Epidermal melanocyte (primary cell): ENCODE measurements around the gene EFHC1.
A peak's percentile ranks its signal among the peaks of the same experiment; 100 is the strongest.
"Not testable (repeated sequence)": the region's sequence is repeated elsewhere in the genome, so short reads cannot be mapped to it uniquely, and the experiment has no call there.

Experiments used
- DNase-seq: peaks from one replicate; pipeline ENCODE4 v3.0.0; 2011; ENCODE audit warnings: low spot score; ENCODE audit not compliant: insufficient read length

EFHC1 gene

GRCh38 chr6:52399511-52400312, 20.4 kb upstream of the EFHC1 start:
- DNase-seq, result peak; percentile 71

DNA sequence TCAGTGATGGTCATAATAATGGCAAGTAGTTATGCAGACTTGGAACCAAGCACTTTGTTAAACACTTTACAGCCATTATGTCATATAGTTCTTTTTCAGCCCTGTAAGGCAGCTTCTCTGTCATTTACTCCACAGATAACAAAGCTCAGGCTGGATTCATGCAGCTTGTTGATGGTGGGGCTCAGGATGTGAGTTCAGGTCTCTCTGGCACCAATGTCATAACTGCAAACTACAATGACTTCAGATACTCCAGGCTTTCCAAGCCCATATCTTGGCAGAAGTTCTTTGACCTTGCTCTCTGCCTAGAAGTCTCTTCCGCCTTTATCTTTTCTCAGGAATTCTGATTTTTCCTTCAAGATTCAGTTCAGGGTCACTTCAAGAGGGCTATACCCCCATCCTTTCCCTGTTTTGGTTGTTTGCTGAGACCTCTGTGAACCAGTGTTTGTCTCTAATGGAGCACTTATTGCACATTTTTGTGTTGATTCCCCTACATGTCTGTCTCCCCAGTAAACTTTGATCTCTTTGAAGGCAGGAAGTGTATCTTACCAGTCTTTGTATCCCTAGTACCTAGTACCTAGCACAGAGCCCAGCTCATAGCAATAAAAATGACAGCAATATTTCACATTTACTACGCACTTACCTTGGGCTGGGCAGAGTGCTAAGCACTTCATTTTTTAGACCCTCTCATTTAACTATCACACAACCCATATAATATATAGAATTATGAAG, 19.7 kb upstream of the EFHC1 start:
- DNase-seq, result no peak

GRCh38 chr6:52403086-52403485, 17.1 kb upstream of the EFHC1 start:
- DNase-seq, result no peak

GRCh38 chr6:52403627-52404026, 16.5 kb upstream of the EFHC1 start:
- no peak for DNase-seq

GRCh38 chr6:52405243-52405642, 14.9 kb upstream of the EFHC1 start:
- DNase-seq, result no peak

GRCh38 chr6:52407467-52407866, 12.7 kb upstream of the EFHC1 start:
- peak; percentile 64 for DNase-seq

DNA sequence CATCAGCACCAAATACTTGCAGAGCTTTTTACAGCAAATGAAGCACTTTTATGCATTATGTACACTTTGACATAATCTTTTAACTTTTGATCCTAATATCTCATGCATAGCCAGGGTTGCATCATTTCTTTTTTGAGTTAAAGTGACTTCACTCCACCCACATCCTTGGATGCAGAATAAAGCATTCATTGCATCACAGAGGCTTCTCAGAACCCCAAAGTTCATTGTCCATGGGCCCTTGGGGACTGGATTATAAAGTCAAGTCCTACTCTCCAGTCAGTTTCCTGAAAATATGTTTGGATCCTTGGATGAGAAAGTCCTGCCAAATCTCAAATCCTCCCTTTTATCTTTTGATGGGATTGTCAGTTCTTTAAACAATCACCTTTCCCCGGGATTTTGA, 10.6 kb upstream of the EFHC1 start:
- no peak for DNase-seq

DNA sequence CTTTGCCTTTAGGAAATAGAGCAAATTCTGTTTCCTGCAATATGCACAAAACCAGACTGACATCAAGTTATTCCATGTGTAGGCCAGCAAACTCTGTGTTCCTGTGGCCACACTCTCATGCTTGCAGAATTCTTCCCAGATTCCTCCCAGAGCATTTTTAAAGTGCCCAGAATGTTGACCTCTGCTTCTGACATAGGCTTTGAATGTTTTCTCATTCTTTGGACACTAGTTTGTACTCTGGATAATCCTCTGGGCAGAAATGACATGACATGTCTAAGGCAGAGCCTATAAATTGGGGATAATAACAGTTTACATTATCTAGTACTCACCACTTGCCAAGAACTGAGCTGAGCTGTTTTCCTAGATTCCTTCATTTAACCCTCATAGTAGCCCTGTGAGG, 9.2 kb upstream of the EFHC1 start:
- no peak for DNase-seq

DNA sequence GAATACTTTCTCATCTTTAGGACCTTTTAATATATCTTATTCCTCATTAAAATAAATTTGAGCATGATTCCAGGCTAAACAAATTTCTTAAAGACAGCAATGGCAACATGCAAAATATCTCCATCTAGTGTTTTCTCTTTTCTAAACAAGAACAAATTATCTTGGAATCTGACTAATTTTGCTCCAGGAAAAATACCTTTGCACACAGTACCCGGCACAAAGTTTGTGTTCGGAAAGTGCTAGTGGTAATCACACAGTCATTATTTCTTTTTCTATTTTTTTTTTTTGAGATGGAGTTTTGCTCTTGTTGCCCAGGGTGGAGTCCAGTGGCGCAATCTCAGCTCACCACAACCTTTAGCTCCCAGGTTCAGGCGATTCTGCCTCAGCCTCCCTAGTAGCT, 8.2 kb upstream of the EFHC1 start:
- DNase-seq, result no peak

DNA sequence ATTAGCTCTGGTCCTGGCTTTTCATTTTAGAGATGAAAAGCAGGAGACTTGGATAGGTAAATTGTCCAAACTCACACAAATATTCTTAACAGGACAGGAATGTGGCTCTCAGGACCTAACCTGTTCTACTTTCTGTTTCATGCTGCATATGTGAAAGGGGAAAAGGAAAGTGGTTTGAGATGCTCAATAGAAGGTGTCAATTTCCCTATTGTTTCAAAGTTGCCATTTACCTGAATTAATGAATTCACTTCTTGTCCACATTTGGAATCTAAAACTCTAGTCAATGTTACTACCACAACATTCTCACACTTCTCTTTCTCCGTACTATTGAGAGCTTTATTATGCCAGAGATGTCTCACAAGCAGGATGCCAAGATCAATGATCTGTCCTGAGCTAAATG, 4.8 kb upstream of the EFHC1 start:
- DNase-seq, result no peak

DNA sequence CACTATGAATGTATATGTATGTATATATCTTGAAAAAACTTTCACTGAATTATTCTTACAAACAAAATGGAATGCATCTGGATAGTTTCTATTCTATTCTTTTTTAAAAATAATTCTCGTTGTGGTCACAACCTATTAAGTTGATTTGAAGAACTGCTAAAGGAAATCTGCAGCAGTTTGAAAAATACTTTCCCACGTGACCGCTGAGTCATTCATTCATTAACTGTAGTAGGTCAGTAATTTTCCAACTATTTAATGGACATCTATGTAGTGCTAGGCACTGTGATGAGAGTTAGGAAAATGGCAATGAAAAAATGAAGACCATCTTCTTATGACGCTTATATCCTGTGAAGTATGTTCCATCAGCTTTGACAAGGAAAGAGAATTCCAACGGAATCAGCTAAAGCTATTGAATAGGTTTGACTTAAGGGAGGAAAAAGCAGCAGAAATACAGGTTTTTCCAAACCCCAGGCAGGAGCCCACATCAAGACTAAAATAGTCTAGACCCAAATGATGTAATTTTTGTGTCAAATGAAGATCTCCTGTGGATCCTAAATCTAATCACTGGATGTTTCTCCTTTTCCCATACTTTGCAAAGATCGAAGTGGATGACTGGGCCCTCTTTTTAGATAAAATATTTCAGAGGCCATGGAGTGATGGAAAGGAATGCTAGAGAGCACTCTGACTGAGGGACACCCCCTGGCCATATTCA, 4.1 kb upstream of the EFHC1 start:
- no peak for DNase-seq

GRCh38 chr6:52416629-52417151, 3.5 kb upstream of the EFHC1 start:
- DNase-seq, result peak; percentile 49

DNA sequence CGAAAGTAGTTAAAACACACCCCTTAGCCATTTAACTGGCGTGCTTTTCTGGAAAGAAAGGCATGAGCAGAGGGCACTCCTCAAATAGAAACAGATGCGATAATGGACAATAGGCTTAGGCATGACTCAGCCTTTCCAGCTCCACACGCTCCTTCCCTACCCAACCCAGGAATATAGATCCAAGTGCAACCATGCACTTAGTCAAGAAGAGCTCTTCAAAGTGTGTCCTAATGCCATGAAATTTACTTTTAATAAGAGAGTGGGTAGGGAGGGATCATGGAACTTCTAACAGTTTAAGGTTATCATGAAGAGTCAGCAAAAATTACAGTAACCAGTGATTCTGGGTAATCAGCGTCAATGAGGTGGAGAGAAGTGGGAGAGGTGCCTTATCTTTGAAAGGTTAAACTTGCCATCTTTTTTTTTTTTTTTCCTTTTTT, 2.4 kb upstream of the EFHC1 start:
- DNase-seq, result no peak

DNA sequence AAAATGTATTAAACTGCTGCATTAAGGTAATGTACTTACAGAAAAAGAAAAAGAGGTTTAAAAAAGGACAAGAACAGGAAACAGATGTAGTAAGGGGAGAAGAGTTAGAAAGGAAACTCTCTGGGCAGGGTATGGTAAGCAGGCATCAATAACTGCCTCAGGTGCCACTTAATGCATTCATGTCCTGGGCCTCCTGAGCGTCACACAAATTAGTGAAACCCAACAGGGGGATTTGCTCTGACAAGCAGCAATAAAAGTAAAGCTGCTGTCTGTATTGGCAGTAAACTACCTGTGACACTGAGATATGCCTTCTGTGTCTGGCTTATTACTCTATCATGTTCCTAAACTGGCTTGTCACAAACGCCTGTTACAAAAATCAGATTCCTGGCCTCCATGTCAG, 1.5 kb upstream of the EFHC1 start:
- no peak for DNase-seq

DNA sequence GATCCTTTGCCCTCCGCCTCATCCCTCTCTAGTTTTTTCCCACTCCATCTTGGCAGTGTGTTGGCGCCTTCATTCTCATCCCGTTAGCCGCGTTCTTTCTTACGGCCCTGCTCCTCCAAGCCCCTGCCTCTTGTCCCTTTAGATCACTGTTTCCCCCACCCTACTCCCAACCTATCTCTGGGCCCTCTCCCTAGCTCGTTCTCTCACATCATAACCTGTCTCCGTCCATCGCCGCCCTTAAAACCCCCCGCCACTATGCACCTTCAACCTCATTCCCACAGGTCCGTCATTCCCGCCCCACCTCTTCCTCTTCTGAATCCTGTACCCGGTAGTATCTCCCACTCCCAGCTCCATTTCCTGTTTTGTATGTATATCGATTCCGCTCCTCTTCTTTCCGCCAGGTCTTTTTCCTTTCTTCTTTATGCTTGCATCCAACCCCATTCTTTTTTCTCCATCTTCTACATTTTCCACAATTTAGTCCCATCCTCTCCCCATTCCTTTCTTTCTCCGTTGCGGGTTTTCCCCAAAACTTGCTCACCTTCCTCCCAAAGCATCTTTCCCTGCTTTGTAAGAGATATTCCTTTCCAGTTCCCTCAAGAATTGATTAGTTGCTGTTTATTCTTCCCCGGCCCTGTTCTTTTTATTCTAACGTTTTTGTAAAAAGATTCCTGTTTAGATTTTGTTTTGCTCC, 671 bp downstream of the EFHC1 start:
- DNase-seq, result no peak

GRCh38 chr6:52422156-52422555, 2.0 kb downstream of the EFHC1 start:
- DNase-seq, result no peak

GRCh38 chr6:52423448-52423847, 3.3 kb downstream of the EFHC1 start:
- no peak for DNase-seq

GRCh38 chr6:52423971-52424381, 3.8 kb downstream of the EFHC1 start:
- peak; percentile 78 for DNase-seq

GRCh38 chr6:52424513-52424912, 4.4 kb downstream of the EFHC1 start:
- no peak for DNase-seq

- no peak for DNase-seq
Observed at GRCh38 chr6:52426667-52427066, 6.5 kb downstream of the EFHC1 start.

DNA sequence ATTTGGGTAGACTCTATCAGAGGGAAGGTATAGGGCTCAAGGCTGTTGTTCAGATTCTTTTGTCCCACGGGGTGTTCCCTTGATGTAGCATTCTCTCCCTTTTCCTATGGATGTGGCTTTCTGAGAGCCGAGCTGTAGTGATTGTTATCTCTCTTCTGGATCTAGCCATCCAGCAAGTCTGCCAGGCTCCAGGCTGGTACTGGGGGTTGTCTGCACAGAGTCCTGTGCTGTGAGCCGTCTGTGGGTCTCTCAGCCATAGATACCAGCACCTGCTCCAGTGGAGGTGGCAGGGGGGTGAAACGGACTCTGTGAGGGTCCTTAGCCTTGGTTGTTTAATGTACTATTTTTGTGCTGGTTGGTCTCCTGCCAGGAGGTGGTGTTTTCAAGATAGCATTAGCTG, 13.2 kb downstream of the EFHC1 start:
- not testable (repeated sequence) for DNase-seq
